ENCODE results near the gene NIPA2.

NIPA2 gene

GRCh38 chr15:22839046-22839695 lies 705 bp downstream of the NIPA2 start:
- TF ChIP-seq, protein P1, sequence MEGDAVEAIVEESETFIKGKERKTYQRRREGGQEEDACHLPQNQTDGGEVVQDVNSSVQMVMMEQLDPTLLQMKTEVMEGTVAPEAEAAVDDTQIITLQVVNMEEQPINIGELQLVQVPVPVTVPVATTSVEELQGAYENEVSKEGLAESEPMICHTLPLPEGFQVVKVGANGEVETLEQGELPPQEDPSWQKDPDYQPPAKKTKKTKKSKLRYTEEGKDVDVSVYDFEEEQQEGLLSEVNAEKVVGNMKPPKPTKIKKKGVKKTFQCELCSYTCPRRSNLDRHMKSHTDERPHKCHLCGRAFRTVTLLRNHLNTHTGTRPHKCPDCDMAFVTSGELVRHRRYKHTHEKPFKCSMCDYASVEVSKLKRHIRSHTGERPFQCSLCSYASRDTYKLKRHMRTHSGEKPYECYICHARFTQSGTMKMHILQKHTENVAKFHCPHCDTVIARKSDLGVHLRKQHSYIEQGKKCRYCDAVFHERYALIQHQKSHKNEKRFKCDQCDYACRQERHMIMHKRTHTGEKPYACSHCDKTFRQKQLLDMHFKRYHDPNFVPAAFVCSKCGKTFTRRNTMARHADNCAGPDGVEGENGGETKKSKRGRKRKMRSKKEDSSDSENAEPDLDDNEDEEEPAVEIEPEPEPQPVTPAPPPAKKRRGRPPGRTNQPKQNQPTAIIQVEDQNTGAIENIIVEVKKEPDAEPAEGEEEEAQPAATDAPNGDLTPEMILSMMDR (IDR thresholded peaks at IDR 0.05; ENCODE audit: borderline replicate concordance, insufficient read depth, low read depth, low read length): no peak
- H3K4me3 ChIP-seq (ENCODE audit: low read depth, low read length): peak overlapping the region; percentile 87

DNA sequence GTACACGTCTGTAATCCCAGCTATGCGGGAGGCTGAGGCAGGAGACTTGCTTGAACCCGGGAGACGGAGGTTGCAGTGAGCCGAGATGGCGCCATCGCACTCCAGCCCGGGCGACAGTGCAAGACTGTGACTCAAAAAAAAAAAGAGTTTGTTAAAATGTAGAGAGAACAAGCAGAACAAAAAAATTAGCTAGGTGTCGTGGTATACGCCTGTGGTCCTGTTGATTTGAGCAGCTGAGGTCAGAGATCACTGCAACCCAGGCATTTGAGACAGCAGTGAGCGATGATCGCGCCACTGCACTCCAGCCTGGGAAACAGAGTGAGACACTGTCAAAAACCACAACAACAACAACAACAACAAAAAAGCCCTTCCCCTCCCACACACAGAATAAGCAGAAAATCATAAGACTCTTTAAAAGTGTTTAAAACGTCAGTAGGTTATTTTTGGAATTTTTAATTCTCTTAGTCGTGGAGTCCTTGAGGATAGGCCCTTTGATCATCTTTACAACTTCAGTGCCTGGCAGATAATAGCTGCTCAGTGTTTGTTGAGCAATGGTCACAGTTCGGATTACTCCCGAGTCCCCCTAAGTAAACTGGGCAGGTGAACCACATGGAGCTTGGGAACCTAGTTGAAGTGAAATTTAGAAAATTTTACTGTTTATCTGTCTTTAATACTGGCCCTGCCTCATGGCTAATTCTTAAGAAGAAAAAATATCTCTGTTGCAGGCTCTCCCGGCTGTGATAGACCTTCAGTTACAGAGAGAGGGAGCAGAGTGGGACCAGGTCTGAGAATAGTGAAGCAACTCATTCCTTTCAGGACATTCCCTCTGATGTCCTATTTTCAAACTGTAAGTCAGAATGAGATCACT lies 6.2 kb downstream of the NIPA2 start:
- H3K4me3 ChIP-seq (ENCODE audit: low read depth, low read length): no peak overlapping the region

GRCh38 chr15:22845289-22845900 lies 6.9 kb downstream of the NIPA2 start:
- H3K4me3 ChIP-seq (ENCODE audit: low read depth, low read length): no peak overlapping the region
- TF ChIP-seq, protein P1 (IDR thresholded peaks at IDR 0.05; ENCODE audit: borderline replicate concordance, insufficient read depth, low read depth, low read length): no peak

More for the DNA sequence above, 6.2 kb downstream of the NIPA2 start:
- TF ChIP-seq, protein P1 (IDR thresholded peaks at IDR 0.05; ENCODE audit: borderline replicate concordance, insufficient read depth, low read depth, low read length): no peak

DNA sequence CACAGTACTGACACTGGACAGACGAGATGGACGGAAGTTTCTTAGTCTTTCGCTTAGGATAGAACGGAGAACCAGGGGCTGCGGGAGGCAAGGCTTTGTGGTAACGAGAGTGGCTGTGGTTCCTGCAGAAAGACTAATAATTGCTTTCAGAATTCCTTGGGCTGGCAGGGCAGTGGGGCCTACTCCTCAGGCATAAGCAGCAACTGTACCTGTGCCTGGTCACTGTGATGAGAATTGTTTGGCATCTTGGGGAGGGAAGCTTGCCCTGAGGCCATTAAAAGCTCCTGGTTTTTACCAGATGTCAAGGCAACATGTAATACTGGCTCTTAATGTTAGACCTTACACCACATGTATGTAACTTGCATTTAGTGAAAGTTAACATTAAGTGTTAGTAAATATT lies 7.6 kb downstream of the NIPA2 start:
- no peak overlapping the region for H3K4me3 ChIP-seq (ENCODE audit: low read depth, low read length)
- TF ChIP-seq, protein P1 (IDR thresholded peaks at IDR 0.05; ENCODE audit: borderline replicate concordance, insufficient read depth, low read depth, low read length): no peak

DNA sequence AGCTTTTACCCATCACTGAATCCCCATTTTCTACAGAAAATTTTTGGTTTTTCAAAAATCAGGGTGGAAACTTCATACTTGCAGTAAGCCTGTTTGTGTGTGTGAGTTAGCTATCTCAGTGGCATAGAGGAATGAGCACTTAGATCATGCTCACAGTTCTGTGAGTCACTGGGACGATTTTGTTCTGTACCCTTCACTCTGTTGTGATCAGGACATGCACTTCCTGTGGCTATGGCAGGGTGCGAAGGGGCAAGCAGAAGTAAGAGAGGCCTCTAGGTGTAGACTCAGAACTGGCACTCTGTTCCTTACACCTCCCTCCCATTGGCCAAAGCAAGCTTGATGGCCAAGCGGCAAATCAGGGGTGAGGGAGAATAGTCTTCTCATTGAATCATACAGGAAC lies 11.6 kb downstream of the NIPA2 start:
- no peak overlapping the region for H3K4me3 ChIP-seq (ENCODE audit: low read depth, low read length)

GRCh38 chr15:22851513-22851912 lies 13.0 kb downstream of the NIPA2 start:
- no peak overlapping the region for H3K4me3 ChIP-seq (ENCODE audit: low read depth, low read length)
- TF ChIP-seq, protein P1 (IDR thresholded peaks at IDR 0.05; ENCODE audit: borderline replicate concordance, insufficient read depth, low read depth, low read length): no peak

More for the DNA sequence above, 11.6 kb downstream of the NIPA2 start:
- TF ChIP-seq, protein P1 (IDR thresholded peaks at IDR 0.05; ENCODE audit: borderline replicate concordance, insufficient read depth, low read depth, low read length): no peak
